GM18508 (cell line): ENCODE data around the gene ZNF664.

ENCODE experiments used
- ATAC-seq: cut with Tn5 transposase; IDR thresholded peaks from one replicate; pipeline ENCODE4 v1.9.1; 2021; ENCODE audit warnings: moderate number of reproducible peaks; ENCODE audit not compliant: insufficient read depth, unreplicated experiment

The ZNF664 gene

DNA sequence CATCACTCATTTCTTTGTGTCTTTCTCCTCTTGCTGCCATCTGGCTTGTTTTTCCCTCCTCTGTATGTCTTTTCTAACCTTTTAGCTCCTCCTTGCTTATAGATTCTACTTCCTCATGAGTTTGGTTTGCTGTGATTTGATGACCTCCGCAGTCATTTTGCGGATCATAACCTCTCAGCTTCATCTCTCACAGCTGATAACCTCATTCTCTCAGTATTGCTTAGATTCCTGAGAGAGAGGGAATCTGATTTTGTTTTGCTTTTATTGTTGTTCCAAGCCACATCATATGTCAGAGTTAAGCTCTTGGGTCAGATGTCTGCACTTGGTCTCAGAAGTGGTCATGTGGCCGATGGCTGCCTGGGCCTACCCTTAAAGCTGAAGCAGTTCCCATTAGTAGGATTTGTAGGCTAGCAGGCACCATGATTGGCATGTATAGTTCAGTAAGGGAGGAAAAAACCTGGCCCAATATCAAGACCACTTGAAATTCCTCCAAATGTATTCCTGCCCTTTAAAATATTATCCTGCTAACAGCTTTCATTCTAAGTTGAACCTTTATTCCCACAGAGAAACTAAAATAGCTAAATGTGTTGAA, 13.5 kb downstream of the ZNF664 start:
- ATAC-seq = no peak

DNA sequence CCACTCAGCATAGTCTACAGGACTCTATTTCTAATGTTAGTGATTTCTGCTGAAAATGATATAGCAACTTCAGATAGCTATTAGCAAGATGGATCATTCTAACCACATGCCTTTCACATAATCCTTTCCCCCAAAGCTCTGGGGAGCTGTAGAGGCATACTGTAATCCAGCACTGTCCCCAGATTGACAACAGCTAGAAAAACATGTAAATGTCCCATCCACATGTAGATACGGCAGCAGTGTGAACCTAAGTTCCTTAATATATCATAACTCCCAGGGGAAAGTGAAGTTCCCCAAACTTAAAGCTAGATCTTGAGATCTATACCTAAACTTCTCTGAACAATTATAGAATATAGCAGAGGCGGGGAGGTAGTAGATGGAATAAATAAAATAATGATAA, 14.0 kb downstream of the ZNF664 start:
- no peak for ATAC-seq

DNA sequence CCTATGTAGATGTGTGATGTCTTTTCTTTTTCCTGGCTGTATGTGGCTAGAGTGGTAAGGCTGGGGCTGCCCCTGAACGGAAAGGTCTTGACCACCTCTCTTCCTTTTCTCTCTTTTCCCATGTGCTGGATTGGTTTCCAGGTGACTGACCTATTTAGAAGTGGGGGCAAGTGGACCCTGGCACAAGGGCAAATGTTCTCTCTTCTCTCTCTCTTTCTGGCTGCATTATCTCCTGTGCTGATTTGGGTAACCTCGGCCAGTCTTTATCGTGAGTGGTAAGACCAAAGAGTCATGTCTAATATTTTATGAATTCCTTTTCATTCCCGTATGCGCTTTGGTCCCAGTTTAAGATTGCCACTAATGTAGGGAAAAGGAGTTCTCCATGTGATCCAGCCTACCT, 16.2 kb downstream of the ZNF664 start:
- ATAC-seq = no peak

DNA sequence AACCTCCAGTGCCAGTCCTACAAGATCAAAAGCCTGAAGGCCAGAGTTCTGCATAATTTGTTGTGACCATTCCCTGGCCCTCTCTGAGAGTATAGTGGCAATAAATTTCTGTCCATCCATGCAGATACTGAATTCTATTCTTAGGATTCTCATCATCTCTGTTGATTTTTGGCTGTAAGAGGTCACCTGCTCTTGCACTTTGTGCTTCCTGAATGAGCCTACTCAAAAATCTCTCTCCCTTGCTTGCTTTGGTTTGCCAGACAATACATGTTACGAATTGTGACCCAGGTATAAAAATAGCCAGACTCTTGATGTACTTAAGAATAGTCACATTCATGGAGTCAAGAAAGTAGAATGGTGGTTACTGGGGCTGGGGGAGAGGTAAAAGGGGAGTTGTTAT, 16.7 kb downstream of the ZNF664 start:
- ATAC-seq = no peak

DNA sequence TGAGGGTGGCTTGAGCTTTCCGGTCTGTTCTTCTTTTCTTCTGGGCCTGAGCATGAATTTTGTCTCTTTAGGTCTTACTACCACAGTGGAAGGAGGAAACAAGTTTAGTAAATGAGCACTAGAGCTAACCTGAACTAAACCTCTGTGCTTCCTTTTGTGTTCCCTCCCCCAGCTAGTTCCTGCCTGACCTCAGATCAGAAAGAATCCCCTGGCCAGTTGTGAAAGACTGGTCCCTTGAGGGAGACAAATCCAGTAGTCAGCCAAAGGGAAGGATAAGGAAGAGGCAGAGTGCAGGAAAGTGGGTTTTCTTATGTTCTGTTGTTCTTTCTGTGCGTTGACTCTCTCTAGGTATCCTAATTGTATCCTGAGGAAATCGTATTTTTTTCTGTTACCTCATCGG, 17.5 kb downstream of the ZNF664 start:
- ATAC-seq = no peak

DNA sequence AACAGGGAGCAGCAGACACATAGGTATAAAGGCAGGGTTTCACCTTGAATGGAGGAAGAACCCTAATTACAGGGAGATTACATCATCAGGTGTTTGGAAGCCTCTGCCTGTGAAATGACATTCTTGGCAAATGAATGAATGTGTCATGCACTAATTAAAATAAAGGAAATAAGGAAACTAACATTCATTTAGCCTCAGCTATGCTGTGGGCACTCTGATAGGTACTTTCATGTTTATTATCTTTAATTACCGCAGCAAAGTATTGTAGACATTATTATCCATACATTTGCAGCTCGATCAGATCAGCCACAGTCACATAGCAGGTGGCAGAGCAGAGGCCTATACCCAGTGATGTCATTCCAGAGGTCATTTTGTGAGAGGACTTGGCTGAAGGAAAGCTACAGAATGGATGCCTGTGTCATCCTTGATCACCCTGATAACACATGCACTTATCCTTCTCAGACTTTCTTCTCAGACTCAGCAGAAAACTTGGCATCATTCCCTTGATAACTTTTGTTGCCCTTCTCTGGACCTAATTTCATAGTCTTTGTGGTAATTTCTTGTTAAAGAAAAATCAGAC, 18.4 kb downstream of the ZNF664 start:
- ATAC-seq = no peak

DNA sequence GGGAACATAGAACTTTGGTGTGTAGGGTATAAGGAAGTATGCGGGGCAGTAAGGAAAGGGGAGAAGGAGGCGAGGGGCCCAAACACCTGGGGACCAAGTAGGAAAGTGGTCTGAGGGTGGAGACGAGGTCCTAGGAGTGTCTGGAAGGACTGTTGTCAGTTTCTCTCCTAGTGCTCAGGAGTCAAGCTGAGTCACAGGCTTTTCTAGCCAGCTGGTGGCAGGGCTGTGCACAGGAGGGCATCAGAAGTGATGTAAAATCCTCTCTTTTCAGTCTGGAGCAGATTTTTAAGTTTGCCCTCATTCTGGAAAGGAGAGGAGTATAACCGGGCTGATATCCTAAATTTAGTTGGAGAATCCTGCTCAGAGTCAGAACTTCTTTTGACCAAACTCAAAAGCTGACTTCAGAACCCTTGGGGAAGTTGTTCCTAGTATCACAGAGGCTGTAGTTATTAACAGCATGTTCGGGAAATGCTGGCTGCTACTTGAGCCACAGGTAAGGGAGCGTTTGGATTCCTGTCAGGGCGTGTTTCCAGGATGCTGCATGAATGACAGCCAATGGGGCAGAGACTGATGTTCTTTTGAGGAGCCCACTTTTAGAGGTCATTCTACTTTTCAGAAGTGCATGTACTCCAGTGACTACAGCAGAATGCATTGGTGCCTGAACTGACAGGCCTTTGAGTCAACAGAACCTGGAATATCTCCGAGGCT, 19.3 kb downstream of the ZNF664 start:
- ATAC-seq = no peak

DNA sequence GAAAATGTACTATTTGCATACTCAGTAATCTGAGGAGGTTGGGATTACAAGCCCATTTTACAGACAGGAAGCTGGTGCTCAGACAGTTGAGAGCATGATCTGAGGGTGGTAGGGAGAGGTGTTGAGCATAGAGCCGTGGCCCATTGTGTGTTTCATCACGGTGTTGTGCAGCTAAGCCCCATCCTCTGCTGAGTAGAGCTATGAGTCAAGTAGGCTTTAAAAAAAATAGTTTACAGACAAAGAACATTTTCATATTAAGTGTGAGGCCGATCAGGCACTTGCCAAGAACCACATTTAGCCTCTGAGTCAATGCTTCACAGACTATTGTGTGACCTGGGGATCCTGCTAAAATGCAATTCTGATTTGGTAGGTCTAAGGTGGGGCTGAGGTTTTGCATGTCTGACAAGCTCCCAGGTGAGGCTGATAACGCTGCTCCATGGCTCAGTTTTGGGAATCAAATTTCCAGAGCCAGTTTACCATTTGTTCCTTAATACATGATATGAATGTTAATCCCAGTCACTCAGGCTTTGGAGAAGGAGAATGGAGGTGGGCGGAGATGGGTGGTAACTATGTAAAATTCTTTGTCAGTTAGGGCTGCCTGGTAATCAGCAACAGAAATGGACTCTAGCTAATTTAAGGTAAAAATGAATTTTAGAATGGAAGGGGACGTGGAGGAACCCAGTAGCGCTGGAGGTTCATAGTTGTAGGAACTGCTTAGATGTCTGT, 22.2 kb downstream of the ZNF664 start:
- ATAC-seq = no peak

DNA sequence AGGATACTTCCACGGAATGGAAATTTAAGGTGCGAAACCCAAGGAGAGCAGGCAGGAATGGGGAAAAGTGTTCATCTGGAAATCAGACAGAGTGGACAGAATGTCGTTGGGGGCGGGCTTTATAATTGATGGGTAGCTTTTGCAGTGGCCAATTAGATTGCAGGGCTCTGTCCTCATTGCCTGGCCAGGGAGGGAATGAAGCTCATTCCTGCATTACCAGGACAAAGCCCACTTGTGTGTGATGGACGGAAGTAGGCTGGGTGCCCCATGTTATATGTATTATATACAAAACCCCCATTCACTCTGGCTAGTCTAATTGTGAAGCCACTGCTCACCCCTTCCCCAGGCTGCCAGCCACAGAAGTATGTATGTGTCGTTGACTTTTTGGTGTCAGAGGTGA, 23.6 kb downstream of the ZNF664 start:
- ATAC-seq = no peak

DNA sequence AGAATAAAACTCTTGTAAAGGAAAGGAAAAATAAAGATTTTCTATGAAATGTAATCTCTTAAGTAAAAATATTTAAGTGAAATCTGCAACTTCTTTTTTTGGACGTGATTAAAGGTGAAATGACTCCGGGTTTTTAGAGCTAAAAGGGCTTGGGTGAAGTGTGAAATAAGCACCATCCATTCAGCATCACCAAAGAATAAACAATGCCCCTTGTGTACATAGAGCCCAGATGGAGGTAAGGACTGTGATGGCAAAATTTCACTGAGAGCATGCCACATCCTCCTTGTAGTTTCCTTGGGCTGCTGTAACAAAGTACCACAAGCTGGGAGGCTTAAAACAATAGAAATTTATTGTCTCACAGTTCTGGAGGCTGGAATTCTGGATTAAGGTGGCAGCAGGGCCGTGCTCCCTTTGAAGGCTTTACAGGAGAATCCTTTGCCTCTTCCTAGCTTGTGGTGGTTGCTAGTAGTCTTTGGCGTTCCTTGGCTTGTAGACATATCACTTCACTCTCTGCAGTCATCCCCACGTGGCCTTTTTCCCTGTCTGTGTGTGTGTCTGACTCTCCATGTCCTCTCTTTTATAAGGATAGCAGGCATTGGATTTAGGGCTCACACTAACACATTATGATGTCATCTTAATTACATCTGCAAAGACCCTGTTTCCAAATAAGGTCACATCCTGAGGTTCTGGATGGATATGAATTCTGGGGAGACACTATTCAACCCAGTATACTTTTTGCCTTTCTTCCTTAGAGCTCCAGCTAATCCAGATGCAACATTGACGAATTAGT, 24.2 kb downstream of the ZNF664 start:
- ATAC-seq = no peak

DNA sequence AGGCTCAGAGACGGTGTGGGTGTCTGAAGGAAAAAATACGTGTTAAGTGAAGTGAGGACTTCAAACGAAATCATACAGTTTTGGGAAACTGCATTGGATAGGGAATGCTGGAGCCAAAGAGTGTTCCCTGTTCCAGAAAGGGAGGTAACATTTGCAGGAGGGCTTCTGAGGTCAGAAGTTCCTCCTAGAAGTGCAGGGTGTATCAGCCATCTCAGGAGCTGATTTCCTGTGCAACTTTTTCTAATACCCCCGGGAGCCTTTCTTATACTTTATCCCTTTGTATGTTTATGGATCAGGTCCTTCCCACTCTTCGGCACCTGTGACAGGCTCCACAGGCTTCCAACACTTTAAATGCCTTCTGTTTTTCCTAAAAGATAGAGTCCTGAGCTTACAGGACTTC, 24.9 kb downstream of the ZNF664 start:
- ATAC-seq = no peak

DNA sequence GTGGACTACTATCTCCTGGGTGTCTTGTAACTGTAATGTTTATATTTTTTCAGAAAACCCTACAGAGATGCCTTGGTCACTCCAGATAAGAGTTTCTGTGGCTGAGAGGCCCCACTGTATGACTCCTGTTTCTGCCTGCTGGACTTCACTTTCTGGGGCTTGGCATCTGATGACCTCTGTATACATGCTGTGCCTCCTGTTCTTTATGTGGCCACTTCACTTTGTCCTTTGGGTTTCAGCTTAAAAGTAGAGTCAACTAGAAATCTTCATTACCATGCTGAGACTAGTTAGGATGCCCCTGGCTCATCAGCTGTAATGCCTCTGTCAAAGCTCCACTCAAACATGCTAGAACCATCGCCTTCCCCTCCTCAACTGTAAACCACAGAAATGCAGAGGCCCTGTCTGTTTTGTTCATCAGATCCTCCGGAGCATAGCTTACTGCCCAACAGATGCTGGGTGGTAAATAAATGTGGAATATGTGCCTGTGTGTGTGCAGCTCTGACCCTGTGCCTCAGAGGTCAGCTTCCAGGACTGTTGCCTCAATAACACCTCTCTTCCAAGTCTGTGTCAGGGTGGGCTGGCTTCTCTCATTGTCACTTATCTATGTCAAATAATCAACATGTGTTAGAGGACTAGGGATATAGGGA, 25.5 kb downstream of the ZNF664 start:
- ATAC-seq = no peak

DNA sequence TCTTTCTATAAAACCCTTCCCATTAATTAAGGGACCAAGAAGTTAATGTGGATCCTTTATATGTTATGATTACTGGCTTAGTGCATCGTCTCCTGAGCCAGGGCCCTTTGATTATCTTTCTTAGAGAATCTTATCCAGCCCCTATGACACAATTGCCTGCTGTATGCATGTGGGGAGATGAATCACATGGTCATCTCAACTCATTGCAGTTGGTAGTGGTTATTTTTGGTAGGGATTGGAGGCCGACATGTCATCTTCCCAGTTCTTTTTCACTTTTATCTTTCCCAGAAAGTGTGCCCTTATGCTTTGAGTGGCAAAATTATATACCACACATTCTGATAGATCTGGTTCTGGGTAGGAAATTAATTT, 26.0 kb downstream of the ZNF664 start:
- no peak for ATAC-seq

DNA sequence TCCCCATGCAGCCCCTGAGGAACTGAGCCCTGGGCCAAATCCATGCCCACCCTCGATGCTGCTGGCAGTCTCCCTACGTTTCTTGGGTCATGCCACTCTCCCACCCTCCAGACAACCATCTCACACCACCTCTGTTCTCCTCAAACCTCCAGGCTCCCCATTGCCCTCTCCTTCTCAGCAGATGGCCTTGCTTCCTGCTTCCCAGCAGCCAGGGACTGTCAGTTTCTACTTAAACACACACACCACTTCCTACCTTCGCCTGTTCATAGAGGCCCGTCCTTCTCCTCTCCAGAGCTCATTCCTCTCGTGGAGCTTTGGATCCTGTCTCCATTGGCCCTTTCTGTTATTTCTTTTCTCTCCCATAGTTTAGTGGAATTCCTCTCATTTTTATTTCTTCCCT, 27.1 kb downstream of the ZNF664 start:
- no peak for ATAC-seq

DNA sequence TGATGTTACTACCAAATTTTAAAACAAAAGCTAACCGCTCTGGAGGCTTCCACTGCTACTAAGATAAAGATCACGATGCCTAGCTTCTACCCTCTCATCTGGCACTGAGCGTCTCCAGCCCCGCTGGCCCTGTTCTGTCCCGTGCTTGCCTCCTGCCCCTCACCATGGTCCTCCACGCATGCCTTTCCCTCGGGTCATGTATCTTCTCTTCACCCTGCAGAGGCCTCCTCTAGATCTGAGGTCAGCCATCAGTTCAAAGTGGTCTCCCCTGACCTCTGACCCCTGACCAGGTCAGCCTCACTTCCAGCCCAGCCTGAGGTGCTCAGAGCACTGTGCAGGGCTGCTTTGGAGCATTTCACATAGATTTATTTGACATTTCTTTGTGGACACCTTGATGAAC, 28.3 kb downstream of the ZNF664 start:
- no peak for ATAC-seq

DNA sequence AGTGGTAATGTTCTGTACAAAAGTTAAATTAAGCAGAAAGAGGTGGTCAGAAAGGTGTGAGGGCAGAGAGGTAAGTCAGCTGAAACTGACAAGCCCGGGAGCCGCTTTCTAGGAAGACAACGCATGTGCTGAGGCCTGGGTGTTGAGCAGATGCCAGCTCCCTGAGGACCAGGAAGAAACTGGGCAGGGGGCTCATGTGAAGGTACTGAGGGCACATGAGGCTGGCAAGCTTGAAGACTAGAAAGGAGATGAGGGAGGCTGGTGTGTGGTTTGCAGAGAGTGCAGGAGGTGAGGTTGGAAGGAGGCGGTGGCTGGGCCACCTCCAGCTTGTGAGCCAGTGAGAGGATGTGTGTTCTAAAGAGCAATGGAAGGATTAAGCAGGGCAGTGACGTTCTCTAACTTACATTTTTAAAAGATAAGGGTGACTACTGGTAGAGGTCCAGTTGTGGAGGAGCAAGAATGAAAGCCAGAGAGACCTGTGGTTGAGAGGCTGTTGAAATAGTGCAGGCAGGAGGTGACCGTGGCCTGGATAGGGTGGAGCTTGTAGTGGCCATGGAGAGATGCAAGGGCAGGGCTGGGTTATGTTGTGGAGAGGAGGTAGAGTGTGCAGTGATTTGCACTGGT, 29.1 kb downstream of the ZNF664 start:
- no peak for ATAC-seq

DNA sequence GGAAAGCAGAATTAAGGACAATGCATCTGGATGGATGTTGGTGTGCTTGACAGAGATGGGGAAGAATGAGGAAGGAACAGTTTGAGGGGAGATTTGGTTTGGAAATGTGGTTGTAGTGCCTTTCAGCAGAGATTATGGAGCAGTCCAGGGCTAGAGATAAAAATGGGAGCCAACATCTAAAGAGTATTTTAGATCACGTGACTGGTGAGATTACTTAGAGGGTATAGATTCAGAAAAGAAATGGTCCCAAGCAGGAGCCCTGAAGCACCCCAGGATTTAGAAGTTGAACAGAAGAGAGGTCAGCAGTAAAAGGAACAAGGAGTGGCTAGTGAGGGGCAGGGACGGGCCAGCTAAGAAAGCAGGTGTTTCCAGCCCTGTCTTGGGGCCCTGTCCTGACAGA, 29.6 kb downstream of the ZNF664 start:
- no peak for ATAC-seq

DNA sequence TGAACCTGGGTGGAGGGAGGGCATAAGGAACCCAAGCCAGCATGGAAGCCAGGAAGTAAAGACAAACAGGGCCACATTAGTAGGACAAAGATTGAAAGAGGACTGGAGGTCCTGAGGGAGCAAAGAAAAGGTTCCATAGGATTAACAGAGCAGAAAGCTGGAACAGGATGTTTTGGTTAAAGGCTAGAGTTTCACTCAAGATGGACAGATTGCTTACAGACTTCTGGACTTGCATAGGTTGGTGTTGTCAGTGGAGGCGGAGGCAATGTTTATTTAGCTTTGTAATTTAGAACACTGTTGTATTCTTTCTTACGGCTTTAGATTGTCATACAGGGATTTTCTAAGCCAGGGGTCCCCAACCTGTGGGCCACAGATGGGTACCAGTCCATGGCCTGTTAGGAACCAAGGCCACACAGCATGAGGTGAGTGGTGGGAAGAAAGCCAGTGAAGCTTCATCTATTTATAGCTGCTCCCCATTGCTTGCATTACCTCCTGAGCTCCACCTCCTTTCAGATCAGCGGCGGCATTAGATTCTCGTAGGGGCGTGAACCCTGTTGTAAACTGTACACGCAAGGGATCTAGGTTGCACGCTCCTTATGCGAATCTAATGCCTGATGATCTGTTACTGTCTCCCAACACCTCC, 31.3 kb downstream of the ZNF664 start:
- ATAC-seq = no peak

DNA sequence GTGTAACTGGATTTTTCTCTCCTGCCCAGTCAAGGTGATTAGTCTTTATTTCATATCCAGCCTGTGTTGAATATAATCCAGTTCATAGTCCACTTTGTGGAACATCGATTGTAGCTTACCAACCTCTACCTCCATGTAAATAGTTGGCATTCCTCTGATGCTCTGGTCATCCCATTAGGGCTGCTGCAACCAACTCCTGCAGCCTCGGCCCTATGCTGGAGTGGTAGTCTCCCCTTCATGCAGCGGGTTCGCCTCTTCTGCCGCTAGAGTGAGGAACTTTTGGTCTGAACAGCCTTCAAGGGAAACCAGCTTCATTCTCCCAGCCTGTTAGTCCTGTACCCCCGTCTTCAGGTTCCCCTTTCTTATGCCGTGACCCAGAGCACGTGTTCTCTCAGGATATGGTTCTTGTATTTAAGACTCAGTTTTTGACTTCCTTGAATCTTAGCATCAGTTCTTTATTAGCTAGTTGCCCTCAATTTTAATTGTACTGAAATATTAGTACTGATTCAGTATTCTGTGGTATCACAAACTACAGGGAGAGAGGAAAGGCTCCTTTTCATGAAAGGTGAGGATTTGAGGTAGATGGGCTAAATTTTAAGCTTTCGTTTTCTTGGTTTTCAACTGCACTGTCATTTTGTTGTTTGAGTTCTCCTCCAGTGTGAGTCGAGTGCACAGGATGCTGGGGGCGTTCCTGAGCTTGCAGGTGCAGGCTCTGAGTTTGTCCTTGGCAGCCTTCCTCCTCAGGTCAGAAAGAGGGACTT, 33.2 kb downstream of the ZNF664 start:
- ATAC-seq = no peak
